ENCODE results near the gene SSRP1. TPM values are rescaled to one million over a fixed set of nuclear protein-coding genes. Genes with fewer than 3 reads are reported as not detected.

SSRP1 gene
- total RNA-seq, 1 donor from 2014 or later, result 186 TPM

DNA sequence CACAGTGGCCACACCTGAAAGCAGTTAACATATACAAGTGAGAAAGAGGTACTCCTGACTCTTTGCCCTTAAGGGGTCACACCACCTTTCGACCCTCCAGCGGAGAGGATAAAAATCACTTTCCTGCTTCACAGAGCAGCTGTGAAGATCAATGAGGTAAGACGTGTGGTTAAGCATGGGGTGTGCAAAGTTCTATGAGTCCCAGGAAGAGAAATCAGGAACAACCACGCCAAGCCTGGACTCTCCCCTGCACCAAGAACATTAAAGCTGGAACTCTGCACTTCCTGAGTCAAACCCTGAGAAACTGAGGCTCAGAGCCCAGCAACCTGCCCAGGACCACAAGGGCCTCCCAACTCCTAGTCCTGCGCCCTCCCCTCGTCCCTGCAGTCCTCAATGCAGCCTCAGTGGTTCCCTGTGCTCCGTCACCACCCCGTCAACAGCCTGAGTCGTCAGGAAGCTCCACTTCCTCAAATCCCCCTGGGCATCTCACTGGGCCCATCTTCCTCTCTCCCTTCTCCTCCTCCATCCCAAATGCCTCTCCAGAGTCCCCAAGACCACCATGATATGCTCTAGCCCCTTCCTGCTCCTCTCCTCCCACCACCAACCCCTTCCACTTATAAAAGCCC is 28.6 kb downstream of the SSRP1 start:
- no peak overlapping the region for H2AFZ ChIP-seq (replicated peaks)
- peaks cover 9% of the 10 kb centered on the region for H3F3A ChIP-seq (ENCODE audit: low read depth)
- no peak for TF ChIP-seq EZH2 (IDR thresholded peaks at IDR 0.05)
- no peak for TF ChIP-seq EZH2phosphoT487 (IDR thresholded peaks at IDR 0.05)
- no peak for TF ChIP-seq CTCF (IDR thresholded peaks at IDR 0.05)
- H3K36me3 ChIP-seq, result no peaks in the 10 kb centered on the region
- no peak for DNase-seq (ENCODE audit: low spot score)
- peaks cover 5% of the 10 kb centered on the region for H3K27me3 Mint-ChIP-seq (ENCODE audit: insufficient read depth, low read depth)
- H3K4me2 ChIP-seq, result no peak overlapping the region
- H3K27ac ChIP-seq, result no peak overlapping the region
- H3K9me3 ChIP-seq (ENCODE audit: low read depth), result no peaks in the 10 kb centered on the region
- H3K4me3 ChIP-seq, result no peak overlapping the region
- peaks cover 5% of the 10 kb centered on the region for H3K4me1 ChIP-seq
- no peak overlapping the region for H3K9ac ChIP-seq
- H3K4me3 Mint-ChIP-seq, result no peak overlapping the region
- H3K36me3 Mint-ChIP-seq, result peaks cover 39% of the 10 kb centered on the region
- H3K27ac Mint-ChIP-seq, result no peak overlapping the region
- H3K9me3 Mint-ChIP-seq, result no peaks in the 10 kb centered on the region
- peaks cover 48% of the 10 kb centered on the region for H4K20me1 ChIP-seq (ENCODE audit: low read depth)
- H3K27me3 ChIP-seq, result no peaks in the 10 kb centered on the region
- H3K79me2 ChIP-seq (ENCODE audit: low read depth), result peaks cover 37% of the 10 kb centered on the region
- peaks cover 21% of the 10 kb centered on the region for H3K4me1 Mint-ChIP-seq

DNA sequence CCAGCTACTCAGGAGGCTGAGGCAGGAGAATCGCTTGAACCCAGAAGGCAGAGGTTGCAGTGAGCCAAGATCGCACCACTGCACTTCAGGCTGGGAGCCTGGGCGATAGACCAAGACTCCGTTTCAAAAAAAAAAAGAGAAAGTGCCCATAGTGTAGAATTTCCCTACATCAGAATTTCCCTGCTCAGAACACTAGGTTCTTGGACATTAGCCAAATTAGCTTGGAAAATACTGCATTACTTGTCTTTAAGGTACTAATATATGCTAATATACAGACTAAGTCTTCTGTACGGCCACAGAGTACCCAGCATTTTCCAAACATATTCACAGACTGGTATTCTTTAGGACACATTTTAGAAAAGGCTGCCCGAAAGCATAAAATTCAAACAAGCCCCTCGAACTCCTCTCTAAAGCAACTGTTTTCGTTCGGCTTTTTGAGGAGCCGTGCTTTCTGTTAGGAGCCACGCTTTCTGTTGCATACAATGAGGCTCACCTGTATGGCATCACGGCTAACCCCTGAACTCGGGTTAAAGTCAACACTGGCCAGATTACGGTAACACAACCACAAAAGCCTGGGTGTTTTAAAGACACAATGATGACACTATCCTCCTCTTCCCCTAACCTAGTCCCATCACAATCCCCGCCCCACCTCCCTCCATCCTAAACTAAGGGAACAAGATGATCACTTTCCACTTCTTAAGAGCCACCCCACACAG is 29.4 kb downstream of the SSRP1 start:
- Mint-ChIP-seq H3K4me3 (no peak overlapping the region), H3K27ac (peak overlapping the region; percentile 57), H3K27me3 (ENCODE audit: insufficient read depth, low read depth) (peaks cover 8% of the 10 kb centered on the region), H3K4me1 (peaks cover 16% of the 10 kb centered on the region), H3K9me3 (no peaks in the 10 kb centered on the region), H3K36me3 (peaks cover 45% of the 10 kb centered on the region)
- Histone ChIP-seq H3K4me2 (no peak overlapping the region), H3K27me3 (no peaks in the 10 kb centered on the region), H3K9me3 (ENCODE audit: low read depth) (no peaks in the 10 kb centered on the region), H2AFZ (replicated peaks) (no peak overlapping the region), H3K27ac (no peak overlapping the region), H3K79me2 (ENCODE audit: low read depth) (peaks cover 37% of the 10 kb centered on the region), H3K4me1 (no peaks in the 10 kb centered on the region), H3K4me3 (no peak overlapping the region), H3K9ac (no peak overlapping the region), H4K20me1 (ENCODE audit: low read depth) (peaks cover 42% of the 10 kb centered on the region), H3K36me3 (no peaks in the 10 kb centered on the region), H3F3A (ENCODE audit: low read depth) (peaks cover 1% of the 10 kb centered on the region)
- no peak for DNase-seq (ENCODE audit: low spot score)
- TF ChIP-seq CTCF (IDR thresholded peaks at IDR 0.05) (no peak), EZH2 (IDR thresholded peaks at IDR 0.05) (no peak), EZH2phosphoT487 (IDR thresholded peaks at IDR 0.05) (no peak)

DNA sequence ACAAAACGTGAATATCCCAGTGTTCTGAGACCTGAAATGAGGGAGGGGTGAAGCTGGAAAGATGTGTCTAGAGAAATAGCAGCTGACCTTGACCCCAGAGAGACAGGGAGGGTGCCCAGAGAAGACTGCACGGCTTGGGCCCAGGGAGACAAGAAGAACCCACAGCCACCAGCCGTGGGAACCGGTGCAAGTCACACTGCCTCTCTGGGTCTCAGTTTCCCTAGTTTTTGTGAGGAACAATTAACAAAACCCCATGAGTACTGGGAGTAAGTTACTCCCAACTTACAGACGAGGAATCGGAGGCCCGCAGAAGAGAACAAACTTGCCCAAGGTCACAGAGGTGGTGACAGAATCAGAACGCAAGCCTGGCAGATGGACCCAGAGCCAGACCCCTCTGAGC is 30.2 kb downstream of the SSRP1 start:
- Histone ChIP-seq H3K36me3 (no peaks in the 10 kb centered on the region), H3F3A (ENCODE audit: low read depth) (no peaks in the 10 kb centered on the region), H3K27me3 (no peaks in the 10 kb centered on the region), H3K9ac (no peak overlapping the region), H3K79me2 (ENCODE audit: low read depth) (peaks cover 31% of the 10 kb centered on the region), H3K9me3 (ENCODE audit: low read depth) (no peaks in the 10 kb centered on the region), H3K4me3 (no peak overlapping the region), H3K27ac (no peak overlapping the region), H2AFZ (replicated peaks) (no peak overlapping the region), H4K20me1 (ENCODE audit: low read depth) (peaks cover 34% of the 10 kb centered on the region), H3K4me2 (no peak overlapping the region), H3K4me1 (no peaks in the 10 kb centered on the region)
- TF ChIP-seq EZH2phosphoT487 (IDR thresholded peaks at IDR 0.05) (no peak), CTCF (IDR thresholded peaks at IDR 0.05) (no peak), EZH2 (IDR thresholded peaks at IDR 0.05) (no peak)
- Mint-ChIP-seq H3K9me3 (no peaks in the 10 kb centered on the region), H3K4me1 (peaks cover 11% of the 10 kb centered on the region), H3K27me3 (ENCODE audit: insufficient read depth, low read depth) (peaks cover 8% of the 10 kb centered on the region), H3K4me3 (no peak overlapping the region), H3K36me3 (peaks cover 53% of the 10 kb centered on the region), H3K27ac (no peak overlapping the region)
- DNase-seq (ENCODE audit: low spot score), result no peak
